Measurements from ENCODE around the gene ARHGEF17. TPM values are rescaled to one million over a fixed set of nuclear protein-coding genes. Genes with fewer than 3 reads are reported as not detected.

The ARHGEF17 gene
- total and polyA plus RNA-seq, 2 of the 8 experiments (the other 6 are each of a cell fraction or from before 2014, with no cell fraction given) = 11.3 to 14.6 TPM

- no peak overlapping the region for H2AK5ac ChIP-seq (ENCODE audit: low read depth, low read length)
- peaks cover 1 to 3% of the 10 kb centered on the region in 2 experiments for H4K20me1 ChIP-seq (replicated peaks in 1 of 2; ENCODE audit: control insufficient read depth in 1 of 2, insufficient read depth in 2 of 2, low read length in 2 of 2)
- H3K27me3 ChIP-seq (replicated peaks in 1 of 4; ENCODE audit: control insufficient read depth in 3 of 4, extremely low read depth in 1 of 4, insufficient read depth in 3 of 4, low read length in 3 of 4) = no peaks in the 10 kb centered on the region
- H2BK120ac ChIP-seq (replicated peaks; ENCODE audit: low read depth, low read length) = no peak overlapping the region
- no peaks in the 10 kb centered on the region for H3K79me1 ChIP-seq (ENCODE audit: low read depth, low read length)
- H3K79me2 ChIP-seq (ENCODE audit: control insufficient read depth in 1 of 2, insufficient read depth in 2 of 2, low read length in 2 of 2) = no peaks in the 10 kb centered on the region
- peaks cover 0 to 4% (median 0%) of the 10 kb centered on the region in 4 experiments; a peak in 2 of 8 replicates for H3K36me3 ChIP-seq (ENCODE audit: control insufficient read depth in 2 of 4, insufficient read depth in 4 of 4, low read length in 3 of 4)
- no peak overlapping the region for H2BK15ac ChIP-seq (ENCODE audit: low read length)
- ChIA-PET POLR2A (ENCODE audit: partially characterized antibody) (no interaction called here), CTCF (ENCODE audit: partially characterized antibody) (interaction anchor here (0.6 to 59.1 kb wide), 11 partner anchors 8 to 264 kb away, joined by 3 to 1456 read pairs (median 6); no protein-coding TSS in a partner anchor)
- H3K23ac ChIP-seq (ENCODE audit: insufficient read length) = no peak overlapping the region
- WGBS, 2 experiments (ENCODE audit: extremely low coverage in 1 of 2, insufficient coverage in 1 of 2, insufficient read length in 1 of 2, insufficient replicate concordance in 2 of 2, low coverage in 1 of 2, low lambda C conversion rate in 2 of 2, missing lambda C conversion rate in 1 of 2) = 95% methylated on average over 3 of the region's 3 CpGs; no CpG with 5 or more reads in 1 of the 2 experiments
- DNase-seq (ENCODE audit: low read depth in 1 of 2, low spot score in 2 of 2) = no peak
- H4K8ac ChIP-seq (ENCODE audit: extremely low read depth, insufficient read depth, low read length) = 0 out of 2 replicates have a peak overlapping the region, but pooled peaks have one; percentile 58
- H3K4me3 ChIP-seq (ENCODE audit: extremely low read depth in 1 of 4, insufficient read depth in 2 of 4, low read depth in 3 of 4, low read length in 4 of 4) = no peak overlapping the region
- no peak overlapping the region for H3K56ac ChIP-seq (replicated peaks; ENCODE audit: insufficient read length, low read depth, low read length)
- H3K14ac ChIP-seq (ENCODE audit: insufficient read length) = no peak overlapping the region
- H3K9me3 ChIP-seq (ENCODE audit: insufficient read depth in 2 of 2, low read depth in 1 of 2, low read length in 1 of 2) = no peaks in the 10 kb centered on the region
- no peak overlapping the region for H4K91ac ChIP-seq (replicated peaks; ENCODE audit: insufficient read length, low read length)
- no peak overlapping the region for H2BK5ac ChIP-seq (ENCODE audit: low read depth, low read length)
- no peak overlapping the region for H3K27ac ChIP-seq (ENCODE audit: low read depth, low read length)
- H3K18ac ChIP-seq (ENCODE audit: extremely low read depth, low read length) = no peak overlapping the region
- no peak overlapping the region for H3K9ac ChIP-seq (replicated peaks in 1 of 4; ENCODE audit: extremely low read depth in 1 of 4, low read depth in 3 of 4, low read length in 3 of 4)
- no peak overlapping the region for H2BK12ac ChIP-seq (ENCODE audit: low read depth, low read length)
- no peak for FAIRE-seq
- H3K4me2 ChIP-seq (ENCODE audit: insufficient read depth in 1 of 2, low read depth in 2 of 2, low read length in 2 of 2) = no peak overlapping the region
- H3K23me2 ChIP-seq (ENCODE audit: low read depth, low read length) = no peaks in the 10 kb centered on the region
- TF ChIP-seq HDAC6 (IDR thresholded peaks at IDR 0.05; ENCODE audit: low read depth, low read length) (no peak), JUND (IDR thresholded peaks at IDR 0.05; ENCODE audit: low read length) (no peak), CTCF (IDR thresholded peaks at IDR 0.05; ENCODE audit: control extremely low read depth in 1 of 3, insufficient read depth in 1 of 3, low read depth in 1 of 3, low read length in 3 of 3) (no peak), TAF7 (optimal IDR thresholded peaks at IDR 0.05; ENCODE audit: borderline replicate concordance, low read depth, low read length) (no peak), SP1 (IDR thresholded peaks at IDR 0.05; ENCODE audit: low read depth, low read length) (no peak), SIN3A (conservative IDR thresholded peaks at IDR 0.05 in 1 of 2, IDR thresholded peaks at IDR 0.05 in 1 of 2; ENCODE audit: low read depth in 1 of 2, low read length in 2 of 2) (no peak)
- no peak overlapping the region for H4K5ac ChIP-seq (ENCODE audit: insufficient read length, low read depth, low read length)
- H3K4me1 ChIP-seq (replicated peaks in 1 of 4; ENCODE audit: control insufficient read depth in 3 of 4, insufficient read depth in 4 of 4, low read length in 3 of 4) = peaks cover 0 to 3% (median 2%) of the 10 kb centered on the region in 4 experiments; a peak in 5 of 7 replicates
- no peak overlapping the region for H2BK20ac ChIP-seq (ENCODE audit: low read length)
- H2AFZ ChIP-seq (ENCODE audit: low read length) = no peak overlapping the region
- H3K4ac ChIP-seq (replicated peaks; ENCODE audit: insufficient read length, low read depth, low read length) = no peak overlapping the region
Observed at GRCh38 chr11:73401217-73401923, 93.3 kb downstream of the ARHGEF17 start.

Measured in H1 (cell line).